SK-N-SH (cell line): ENCODE measurements around the gene IL22RA1. TPM values are rescaled to one million over a fixed set of nuclear protein-coding genes. Genes with fewer than 3 reads are reported as not detected.

Experiments
- CTCF ChIA-PET: fragments of 300-600, 350-600 bp; formaldehyde crosslinking; extraction: SDS; loops from one replicate; lab custom pipeline; 2021; lab: Yijun Ruan, JAX
- POLR2A ChIA-PET: fragments of 350-600 bp; sonication (Branson Sonifier 250); formaldehyde crosslinking; extraction: SDS; loops from one replicate; lab custom pipeline; 2020; ENCODE audit warnings: antibody characterized with exemption, inconsistent platforms; lab: Yijun Ruan, JAX
- DNase-seq: peaks from one replicate; pipeline ENCODE4 v3.0.0; 2012
- H2AFZ ChIP-seq: fragments of 200-600 bp; sonication (generic); 2 replicates; pipeline ENCODE4 v1.8.1; 2016; ENCODE audit warnings: antibody characterized with exemption, mild to moderate bottlenecking, low read depth
- H3F3A ChIP-seq: fragments of 200-600 bp; sonication (generic); replicated peaks from 2 replicates; pipeline ENCODE3; 2016; ENCODE audit warnings: antibody characterized with exemption, mild to moderate bottlenecking; ENCODE audit not compliant: insufficient read depth
- H3K27ac ChIP-seq, 2 experiments: fragments of 200-500 bp in 1 of 2; fragments of 200-600 bp in 1 of 2; sonication (Bioruptor generic) in 1 of 2; sonication (generic), shearing (Covaris generic) in 1 of 2; 2 replicates each; pipeline versions ENCODE4 v1.5.1 to v1.6.1; 2014 to 2016; ENCODE audit warnings: low read depth in 2 of 2, inconsistent platforms in 1 of 2, low read length in 1 of 2, mild to moderate bottlenecking in 1 of 2, mixed read lengths in 1 of 2
- H3K27me3 ChIP-seq: fragments of 200-600 bp; sonication (generic), shearing (Covaris generic); 2 replicates; pipeline ENCODE4 v1.6.1; 2016; ENCODE audit warnings: mixed run types; ENCODE audit not compliant: insufficient read depth
- H3K36me3 ChIP-seq, 2 experiments: fragments of 200-500 bp in 1 of 2; fragments of 200-600 bp in 1 of 2; sonication (Bioruptor generic) in 1 of 2; sonication (generic) in 1 of 2; replicated peaks in 1 of 2; 2 replicates each; pipeline versions ENCODE3 to v1.5.1; 2014 to 2016; ENCODE audit warnings: low read length in 1 of 2, mild to moderate bottlenecking in 1 of 2; ENCODE audit not compliant: insufficient read depth in 2 of 2, control insufficient read depth in 1 of 2
- H3K4me1 ChIP-seq, 2 experiments: fragments of 200-500 bp in 1 of 2; fragments of 200-600 bp in 1 of 2; sonication (Bioruptor generic) in 1 of 2; sonication (generic), shearing (Covaris generic) in 1 of 2; 2 replicates each; pipeline versions ENCODE4 v1.5.1 to v1.6.1; 2014 to 2016; ENCODE audit warnings: low read depth in 1 of 2, low read length in 1 of 2, mixed run types in 1 of 2; ENCODE audit not compliant: insufficient read depth in 2 of 2, control insufficient read depth in 1 of 2
- H3K4me2 ChIP-seq: fragments of 200-600 bp; sonication (generic), shearing (Covaris generic); 2 replicates; pipeline ENCODE4 v1.6.1; 2017; ENCODE audit warnings: mixed run types
- H3K4me3 ChIP-seq, 2 experiments: fragments of 200-500 bp in 1 of 2; fragments of 200-600 bp in 1 of 2; sonication (Bioruptor generic) in 1 of 2; sonication (generic), shearing (Covaris generic) in 1 of 2; 2 replicates each; pipeline versions ENCODE4 v1.5.1 to v1.8.1; 2014 to 2016; ENCODE audit warnings: low read depth in 2 of 2, inconsistent platforms in 1 of 2, low read length in 1 of 2, mild to moderate bottlenecking in 1 of 2, mixed read lengths in 1 of 2, moderate library complexity in 1 of 2
- H3K79me2 ChIP-seq: fragments of 200-600 bp; sonication (generic); 2 replicates; pipeline ENCODE4 v1.8.1; 2017; ENCODE audit warnings: mild to moderate bottlenecking; ENCODE audit not compliant: insufficient read depth
- H3K9ac ChIP-seq: fragments of 200-600 bp; sonication (generic); 2 replicates; pipeline ENCODE4 v1.6.1; 2017; ENCODE audit warnings: mixed run types
- H3K9me2 ChIP-seq: fragments of 200-600 bp; sonication (generic); 2 replicates; pipeline ENCODE4 v1.6.1; 2017; ENCODE audit warnings: mixed run types
- H3K9me3 ChIP-seq: fragments of 200-600 bp; sonication (generic); 2 replicates; pipeline ENCODE4 v1.6.1; 2017; ENCODE audit warnings: mixed run types, mild to moderate bottlenecking, moderate library complexity
- H4K20me1 ChIP-seq: fragments of 200-600 bp; sonication (generic); 2 replicates; pipeline ENCODE4 v1.6.1; 2017; ENCODE audit warnings: mild to moderate bottlenecking, mixed run types; ENCODE audit not compliant: insufficient read depth
- CTCF ChIP-seq: fragments of 200-600 bp; sonication (generic); IDR thresholded peaks from 2 replicates; pipeline ENCODE4 v1.6.1; 2017; ENCODE audit warnings: antibody characterized with exemption, mild to moderate bottlenecking, moderate library complexity
- EP300 ChIP-seq, 2 experiments: IDR thresholded peaks; 2 replicates each; pipeline versions ENCODE4 v1.4.0 to v1.6.1; 2012; ENCODE audit warnings: borderline replicate concordance in 1 of 2, low read depth in 1 of 2, low read length in 1 of 2
- FOSL2 ChIP-seq: IDR thresholded peaks from 2 replicates; pipeline ENCODE4 v1.4.0; 2012; ENCODE audit warnings: low read depth, mild to moderate bottlenecking, moderate library complexity, borderline replicate concordance
- FOXJ3 ChIP-seq: sonication (generic); formaldehyde crosslinking; IDR thresholded peaks from 2 replicates; pipeline ENCODE4 v1.5.1; 2020; ENCODE audit warnings: mild to moderate bottlenecking, missing genetic modification reagents
- IRF3 ChIP-seq: fragments of 150-350 bp; IDR thresholded peaks from 2 replicates; pipeline ENCODE4 v1.6.1; 2016; ENCODE audit warnings: mild to moderate bottlenecking, low read depth, low read length
- JUND ChIP-seq: IDR thresholded peaks from 2 replicates; pipeline ENCODE4 v1.4.0; 2012
- MEF2A ChIP-seq: IDR thresholded peaks from 2 replicates; pipeline ENCODE4 v1.4.0; 2012; ENCODE audit warnings: low read depth, borderline replicate concordance
- MXI1 ChIP-seq: IDR thresholded peaks from 2 replicates; pipeline ENCODE4 v1.6.1; 2012; ENCODE audit warnings: mild to moderate bottlenecking, low read depth, low read length, improper control_type of control experiment
- NFIC ChIP-seq: IDR thresholded peaks from 2 replicates; pipeline ENCODE4 v1.4.0; 2012; ENCODE audit warnings: borderline replicate concordance
- NRF1 ChIP-seq: IDR thresholded peaks from 2 replicates; pipeline ENCODE4 v1.6.1; 2012; ENCODE audit warnings: low read depth, mild to moderate bottlenecking, low read length
- POLR2AphosphoS5 ChIP-seq: IDR thresholded peaks from 2 replicates; pipeline ENCODE4 v1.6.1; 2012; ENCODE audit warnings: low read depth, low read length
- RAD21 ChIP-seq: IDR thresholded peaks from 2 replicates; pipeline ENCODE4 v1.6.1; 2012; ENCODE audit warnings: mild to moderate bottlenecking, low read length
- RCOR1 ChIP-seq: fragments of 150-350 bp; IDR thresholded peaks from 2 replicates; pipeline ENCODE4 v1.6.1; 2017; ENCODE audit warnings: antibody characterized with exemption, low read length
- RXRA ChIP-seq: IDR thresholded peaks from 2 replicates; pipeline ENCODE4 v1.4.0; 2012; ENCODE audit warnings: low read depth, mild to moderate bottlenecking, borderline replicate concordance
- SIN3A ChIP-seq: IDR thresholded peaks from 2 replicates; pipeline ENCODE4 v1.6.1; 2012; ENCODE audit warnings: low read depth, mild to moderate bottlenecking, low read length, moderate library complexity, borderline replicate concordance
- SMC3 ChIP-seq: IDR thresholded peaks from 2 replicates; pipeline ENCODE4 v1.6.1; 2012; ENCODE audit warnings: low read depth, low read length, improper control_type of control experiment
- USF2 ChIP-seq: fragments of 150-350 bp; IDR thresholded peaks from 2 replicates; pipeline ENCODE4 v1.6.1; 2017; ENCODE audit warnings: antibody characterized with exemption, low read length, low read depth, borderline replicate concordance
- YY1 ChIP-seq: IDR thresholded peaks from 2 replicates; pipeline ENCODE4 v1.4.0; 2012; ENCODE audit warnings: low read depth, mild to moderate bottlenecking
- ZBTB33 ChIP-seq: IDR thresholded peaks from 2 replicates; pipeline ENCODE4 v1.4.0; 2012; ENCODE audit warnings: low read depth, borderline replicate concordance
- whole genome bisulfite sequencing: methylation state at CpG from one replicate; pipeline ENCODE4 v1.1.6; 2017; ENCODE audit warnings: low lambda C conversion rate; 5-methylcytosine and 5-hydroxymethylcytosine counted together
- polyA plus RNA-seq, 3 experiments: library from polyadenylated mRNA; depleted of rRNA; stranded (reverse); fragments of >200 nt; gene quantifications; 2 replicates each; pipeline ENCODE4 v1.2.3, GENCODE V29; 2012

The IL22RA1 gene
- polyA plus RNA-seq, 1 of the 3 experiments (the other 2 are of a cell fraction) = 0.03 TPM

- H3K9me3 ChIP-seq = no peaks in the 10 kb centered on the region
- H3K27me3 ChIP-seq = no peaks in the 10 kb centered on the region; the same call in 1 of the 2 replicates
- POLR2A ChIA-PET = no interaction called here
- no peak overlapping the region for H3K4me3 ChIP-seq
- H3K9me2 ChIP-seq = no peaks in the 10 kb centered on the region
- H3K36me3 ChIP-seq = no peaks in the 10 kb centered on the region
- WGBS = 80% methylated on average over 8 of the region's 8 CpGs
- H3K79me2 ChIP-seq = no peaks in the 10 kb centered on the region
- H2AFZ ChIP-seq = no peak overlapping the region
- DNase-seq = no peak
- H3K4me1 ChIP-seq = no peaks in the 10 kb centered on the region
- H4K20me1 ChIP-seq = no peaks in the 10 kb centered on the region
- no peaks in the 10 kb centered on the region for H3F3A ChIP-seq
- TF ChIP-seq FOSL2 (no peak), MEF2A (no peak)
- no peak overlapping the region for H3K4me2 ChIP-seq
- no peak overlapping the region for H3K9ac ChIP-seq
- no peak overlapping the region for H3K27ac ChIP-seq
- CTCF ChIA-PET = interaction anchor here (2.0 kb wide), 1 partner anchor 25 kb away, joined by 7 read pairs; no protein-coding TSS in a partner anchor
Measured at GRCh38 chr1:24096009-24096738, 46.8 kb downstream of the IL22RA1 start.

GRCh38 chr1:24095140-24095859 is 47.6 kb downstream of the IL22RA1 start:
- no peak overlapping the region for H3K27ac ChIP-seq
- no peaks in the 10 kb centered on the region; the same call in 1 of the 2 replicates for H3K27me3 ChIP-seq
- H3K36me3 ChIP-seq = no peaks in the 10 kb centered on the region
- H3K9ac ChIP-seq = no peak overlapping the region
- WGBS = 69% methylated on average over 10 of the region's 14 CpGs
- CTCF ChIA-PET = no interaction called here
- H3K9me2 ChIP-seq = no peaks in the 10 kb centered on the region
- TF ChIP-seq NFIC = no peak
- no peak for TF ChIP-seq RAD21
- TF ChIP-seq CTCF = no peak
- TF ChIP-seq RXRA = no peak
- no peak for TF ChIP-seq FOXJ3 (CRISPR knock-in tag)
- no peak for TF ChIP-seq YY1
- TF ChIP-seq SIN3A = no peak
- TF ChIP-seq SMC3 = no peak
- TF ChIP-seq NRF1 = no peak
- TF ChIP-seq ZBTB33 = no peak
- TF ChIP-seq JUND = no peak
- no peak for TF ChIP-seq USF2
- no peak for TF ChIP-seq MXI1
- TF ChIP-seq EP300 (IDR thresholded peaks at IDR 0.05; ENCODE audit: borderline replicate concordance in 1 of 2, low read depth in 1 of 2, low read length in 1 of 2) = no peak
- no peak for TF ChIP-seq IRF3
- TF ChIP-seq RCOR1 = no peak
- no peak for TF ChIP-seq POLR2AphosphoS5
- H3K4me1 ChIP-seq = no peaks in the 10 kb centered on the region
- H3F3A ChIP-seq = no peaks in the 10 kb centered on the region
- H3K4me3 ChIP-seq = no peak overlapping the region
- no peak overlapping the region for H3K4me2 ChIP-seq
- H3K79me2 ChIP-seq = no peaks in the 10 kb centered on the region
- no peaks in the 10 kb centered on the region for H4K20me1 ChIP-seq
- POLR2A ChIA-PET = no interaction called here
- no peak overlapping the region for H2AFZ ChIP-seq
- DNase-seq = no peak
- H3K9me3 ChIP-seq = no peaks in the 10 kb centered on the region
